OCI-M2 (cell line): ENCODE data around the gene FARSB.
"Not testable (repeated sequence)": the region's sequence is repeated elsewhere in the genome, so short reads cannot be mapped to it uniquely, and the experiment has no call there.

Experiments
- DNase-seq: peaks from one replicate; lab custom pipeline; 2025; ENCODE audit not compliant: unreplicated experiment; lab: John Stamatoyannopoulos, UW

FARSB gene

GRCh38 chr2:222609381-222609780 lies 46.5 kb downstream of the FARSB start:
- DNase-seq = no peak

- DNase-seq = no peak
These were observed 47.8 kb downstream of the FARSB start for GRCh38 chr2:222608081-222608480.

GRCh38 chr2:222606306-222606705 lies 49.6 kb downstream of the FARSB start:
- DNase-seq = no peak

- DNase-seq = no peak
These were observed 51.0 kb downstream of the FARSB start for GRCh38 chr2:222604749-222605515.

GRCh38 chr2:222603501-222603900 lies 52.4 kb downstream of the FARSB start:
- no peak for DNase-seq

- DNase-seq = no peak
These were observed 57.3 kb downstream of the FARSB start for GRCh38 chr2:222598611-222599010.

GRCh38 chr2:222595581-222595980 lies 60.3 kb downstream of the FARSB start:
- no peak for DNase-seq

GRCh38 chr2:222594679-222595078 lies 61.2 kb downstream of the FARSB start:
- no peak for DNase-seq

GRCh38 chr2:222592176-222592575 lies 63.7 kb downstream of the FARSB start:
- no peak for DNase-seq

GRCh38 chr2:222591661-222592060 lies 64.2 kb downstream of the FARSB start:
- no peak for DNase-seq

- DNase-seq = not testable (repeated sequence)
These were observed 71.3 kb downstream of the FARSB start for GRCh38 chr2:222584589-222584988.

- DNase-seq = no peak
These were observed 73.0 kb downstream of the FARSB start for GRCh38 chr2:222582928-222583327.

GRCh38 chr2:222577341-222577740 lies 78.6 kb downstream of the FARSB start:
- no peak for DNase-seq

- DNase-seq = no peak
These were observed 79.5 kb downstream of the FARSB start for GRCh38 chr2:222576171-222577081.

GRCh38 chr2:222575618-222576017 lies 80.3 kb downstream of the FARSB start:
- DNase-seq = no peak

- DNase-seq = no peak
These were observed 83.1 kb downstream of the FARSB start for GRCh38 chr2:222572751-222573174.

- no peak for DNase-seq
These were observed 83.6 kb downstream of the FARSB start for GRCh38 chr2:222572264-222572721.

- DNase-seq = no peak
These were observed 86.1 kb downstream of the FARSB start for GRCh38 chr2:222569826-222570225.

GRCh38 chr2:222568865-222569264 lies 87.0 kb downstream of the FARSB start:
- no peak for DNase-seq

- DNase-seq = no peak
These were observed 89.7 kb downstream of the FARSB start for GRCh38 chr2:222566229-222566628.

- DNase-seq = no peak
These were observed 92.0 kb downstream of the FARSB start for GRCh38 chr2:222563936-222564335.
